Lower leg skin (tissue), 3 donors: Measurements from ENCODE around the gene BEST2.

Experiments used
- POLR2A ChIP-seq, 2 donors: fragments of 450-650 bp; IDR thresholded peaks; one replicate each; pipeline ENCODE4 v1.6.1; 2016 to 2017; ENCODE audit warnings: antibody characterized with exemption in 2 of 2, mild to moderate bottlenecking in 1 of 2, moderate library complexity in 1 of 2
- TF ChIP-seq, protein P1 (sequence below), 3 donors: fragments of 450-650 bp; IDR thresholded peaks; one replicate each; pipeline ENCODE4 v1.5.1; 2016; ENCODE audit warnings: antibody characterized with exemption in 3 of 3, mild to moderate bottlenecking in 3 of 3, moderate library complexity in 2 of 3

DNA sequence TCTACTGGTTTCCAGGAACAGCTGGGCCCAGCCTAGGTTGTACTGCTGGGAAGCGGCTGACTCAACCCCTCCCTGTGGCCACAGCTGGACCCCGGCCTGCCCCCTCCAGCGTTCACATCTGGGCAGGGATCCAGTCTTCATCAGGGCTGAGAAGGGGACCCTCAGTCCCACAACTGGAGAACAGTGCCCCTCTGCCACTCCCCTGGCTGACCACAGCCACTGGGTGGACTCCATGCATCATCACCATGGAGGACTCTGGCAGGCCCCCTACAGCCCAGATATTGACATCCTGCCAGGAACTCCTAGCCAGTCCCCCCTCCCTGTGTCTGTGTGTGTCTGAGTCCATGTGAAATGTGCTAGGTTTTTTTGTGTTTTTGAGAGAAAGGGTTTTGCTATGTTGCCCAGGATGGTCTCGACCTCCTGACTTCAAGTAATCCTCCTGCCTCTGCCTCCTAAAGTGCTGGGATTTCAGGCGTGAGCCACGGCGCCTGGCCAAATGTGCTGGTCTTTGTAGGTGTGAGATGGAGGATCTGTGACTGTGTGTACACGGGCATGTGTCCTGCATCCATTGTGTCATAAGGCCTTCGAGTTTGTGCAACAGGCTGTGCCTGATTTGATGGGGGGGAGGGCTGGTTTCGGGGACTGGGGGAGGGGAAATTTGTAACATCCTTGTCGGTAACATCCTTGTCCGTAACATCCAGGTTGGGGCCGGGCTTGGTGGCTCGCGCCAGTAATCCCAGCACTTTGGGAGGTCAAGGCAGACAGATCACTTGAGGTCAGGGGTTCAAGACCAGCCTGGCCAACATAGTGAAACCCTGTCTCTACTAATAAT, 27.8 kb downstream of the BEST2 start:
- no peak for TF ChIP-seq POLR2A (IDR thresholded peaks at IDR 0.05)
- TF ChIP-seq, protein P1, sequence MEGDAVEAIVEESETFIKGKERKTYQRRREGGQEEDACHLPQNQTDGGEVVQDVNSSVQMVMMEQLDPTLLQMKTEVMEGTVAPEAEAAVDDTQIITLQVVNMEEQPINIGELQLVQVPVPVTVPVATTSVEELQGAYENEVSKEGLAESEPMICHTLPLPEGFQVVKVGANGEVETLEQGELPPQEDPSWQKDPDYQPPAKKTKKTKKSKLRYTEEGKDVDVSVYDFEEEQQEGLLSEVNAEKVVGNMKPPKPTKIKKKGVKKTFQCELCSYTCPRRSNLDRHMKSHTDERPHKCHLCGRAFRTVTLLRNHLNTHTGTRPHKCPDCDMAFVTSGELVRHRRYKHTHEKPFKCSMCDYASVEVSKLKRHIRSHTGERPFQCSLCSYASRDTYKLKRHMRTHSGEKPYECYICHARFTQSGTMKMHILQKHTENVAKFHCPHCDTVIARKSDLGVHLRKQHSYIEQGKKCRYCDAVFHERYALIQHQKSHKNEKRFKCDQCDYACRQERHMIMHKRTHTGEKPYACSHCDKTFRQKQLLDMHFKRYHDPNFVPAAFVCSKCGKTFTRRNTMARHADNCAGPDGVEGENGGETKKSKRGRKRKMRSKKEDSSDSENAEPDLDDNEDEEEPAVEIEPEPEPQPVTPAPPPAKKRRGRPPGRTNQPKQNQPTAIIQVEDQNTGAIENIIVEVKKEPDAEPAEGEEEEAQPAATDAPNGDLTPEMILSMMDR (IDR thresholded peaks at IDR 0.05): no peak
